ENCODE results near the gene SYCE3.

- no peak for TF ChIP-seq TAF1 (IDR thresholded peaks at IDR 0.05; ENCODE audit: low read depth, low read length)
- no peak for TF ChIP-seq POLR2AphosphoS5 (IDR thresholded peaks at IDR 0.05; ENCODE audit: low read depth, low read length)
- TF ChIP-seq SPI1 (IDR thresholded peaks at IDR 0.05; ENCODE audit: low read depth, low read length), result no peak
These were observed 59.9 kb downstream of the SYCE3 start for GRCh38 chr22:50502628-50503474.
